ENCODE measurements around the gene ACVR1B.

ACVR1B gene

GRCh38 chr12:51950682-51951198 is 759 bp upstream of the ACVR1B start:
- no peak for TF ChIP-seq CTCF (IDR thresholded peaks at IDR 0.05)

GRCh38 chr12:51951843-51952722 is 584 bp downstream of the ACVR1B start:
- TF ChIP-seq CTCF (IDR thresholded peaks at IDR 0.05), result no peak

GRCh38 chr12:51953089-51953488 is 1.6 kb downstream of the ACVR1B start:
- no peak for TF ChIP-seq CTCF (IDR thresholded peaks at IDR 0.05)

GRCh38 chr12:51953864-51954263 is 2.4 kb downstream of the ACVR1B start:
- TF ChIP-seq CTCF (IDR thresholded peaks at IDR 0.05), result no peak

- TF ChIP-seq CTCF (IDR thresholded peaks at IDR 0.05), result no peak
Measured at GRCh38 chr12:51954561-51955361, 3.3 kb downstream of the ACVR1B start.

GRCh38 chr12:51955702-51956101 is 4.2 kb downstream of the ACVR1B start:
- no peak for TF ChIP-seq CTCF (IDR thresholded peaks at IDR 0.05)

GRCh38 chr12:51958542-51958941 is 7.0 kb downstream of the ACVR1B start:
- no peak for TF ChIP-seq CTCF (IDR thresholded peaks at IDR 0.05)

Measured in LNCAP (cell line).